RWPE2 (cell line): Measurements from ENCODE around the gene ZC3H18.

Experiments used
- ATAC-seq: fragments of 200-7000 bp; cut with Tn5 transposase; 3 replicates; pipeline ENCODE4 v1.9.1; 2021; ENCODE audit warnings: low read depth
- DNase-seq: peaks from one replicate; pipeline ENCODE4 v3.0.0-alpha.2; 2020; ENCODE audit warnings: low spot score
- H3K27ac ChIP-seq: fragments of 450-650 bp; 2 replicates; pipeline ENCODE4 v1.5.1; 2017; ENCODE audit warnings: mild to moderate bottlenecking; ENCODE audit not compliant: poor library complexity, severe bottlenecking
- H3K27me3 ChIP-seq: fragments of 250-450 bp; sonication (Bioruptor Pico); 2 replicates; pipeline ENCODE4 v1.5.1; 2021; ENCODE audit warnings: mild to moderate bottlenecking, moderate library complexity; ENCODE audit not compliant: insufficient read depth, poor library complexity, severe bottlenecking
- H3K36me3 ChIP-seq: fragments of 250-450 bp; sonication (Bioruptor Pico); 2 replicates; pipeline ENCODE4 v1.5.1; 2020; ENCODE audit warnings: low read depth, mild to moderate bottlenecking, moderate library complexity
- H3K4me1 ChIP-seq: fragments of 250-450 bp; sonication (Bioruptor Pico); 2 replicates; pipeline ENCODE4 v1.5.1; 2021; ENCODE audit warnings: mild to moderate bottlenecking, moderate library complexity; ENCODE audit not compliant: insufficient read depth, poor library complexity, severe bottlenecking
- H3K4me3 ChIP-seq: fragments of 250-450 bp; sonication (Bioruptor Pico); 2 replicates; pipeline ENCODE4 v1.5.1; 2021; ENCODE audit warnings: mild to moderate bottlenecking, moderate library complexity; ENCODE audit not compliant: severe bottlenecking
- H3K9me3 ChIP-seq: fragments of 250-450 bp; sonication (Bioruptor Pico); 2 replicates; pipeline ENCODE4 v1.5.1; 2021; ENCODE audit warnings: mild to moderate bottlenecking, moderate library complexity; ENCODE audit not compliant: severe bottlenecking
- CTCF ChIP-seq: fragments of 450-650 bp; IDR thresholded peaks from one replicate; pipeline ENCODE4 v1.5.1; 2017; ENCODE audit warnings: mild to moderate bottlenecking, moderate library complexity; ENCODE audit not compliant: poor library complexity, severe bottlenecking

ZC3H18 gene

GRCh38 chr16:88561485-88562359 is 8.5 kb upstream of the ZC3H18 start:
- TF ChIP-seq CTCF: peak; percentile 59
- Histone ChIP-seq H3K27ac (no peak overlapping the region), H3K36me3 (no peaks in the 10 kb centered on the region), H3K27me3 (no peaks in the 10 kb centered on the region), H3K4me3 (peak overlapping the region; percentile 14), H3K9me3 (no peaks in the 10 kb centered on the region), H3K4me1 (peaks cover 4% of the 10 kb centered on the region)
- DNase-seq (no peak), ATAC-seq (peak; percentile 42; the same call in 2 of the 3 replicates)

GRCh38 chr16:88566158-88566557 is 4.0 kb upstream of the ZC3H18 start:
- Histone ChIP-seq H3K4me1 (peaks cover 10% of the 10 kb centered on the region), H3K9me3 (no peaks in the 10 kb centered on the region), H3K36me3 (no peaks in the 10 kb centered on the region), H3K4me3 (no peak overlapping the region), H3K27ac (no peak overlapping the region), H3K27me3 (no peaks in the 10 kb centered on the region)
- DNase-seq (no peak), ATAC-seq (no peak)
- TF ChIP-seq CTCF: no peak

GRCh38 chr16:88568710-88569613 is 1.2 kb upstream of the ZC3H18 start:
- ATAC-seq (no peak), DNase-seq (no peak)
- H3K27ac ChIP-seq: peak overlapping the region; percentile 36
- peak overlapping the region; percentile 94 for H3K4me3 ChIP-seq
- peaks cover 23% of the 10 kb centered on the region for H3K36me3 ChIP-seq
- no peaks in the 10 kb centered on the region for H3K27me3 ChIP-seq
- peaks cover 9% of the 10 kb centered on the region for H3K4me1 ChIP-seq
- TF ChIP-seq CTCF: no peak
- H3K9me3 ChIP-seq: no peaks in the 10 kb centered on the region

GRCh38 chr16:88569614-88569984 is 604 bp upstream of the ZC3H18 start:
- Histone ChIP-seq H3K36me3 (peaks cover 26% of the 10 kb centered on the region), H3K27me3 (no peaks in the 10 kb centered on the region), H3K27ac (peak overlapping the region; percentile 36), H3K4me1 (peaks cover 9% of the 10 kb centered on the region), H3K9me3 (no peaks in the 10 kb centered on the region), H3K4me3 (peak overlapping the region; percentile 94)
- peak; percentile 11; the same call in 1 of the 3 replicates for ATAC-seq
- no peak for TF ChIP-seq CTCF
- no peak for DNase-seq
